ENCODE measurements around the gene SMG9. TPM values are rescaled to one million over a fixed set of nuclear protein-coding genes. Genes with fewer than 3 reads are reported as not detected.

The SMG9 gene
- total and polyA plus RNA-seq, 2 of the 4 experiments (the other 2 are of a cell fraction), result 4.8 to 24.3 TPM

DNA sequence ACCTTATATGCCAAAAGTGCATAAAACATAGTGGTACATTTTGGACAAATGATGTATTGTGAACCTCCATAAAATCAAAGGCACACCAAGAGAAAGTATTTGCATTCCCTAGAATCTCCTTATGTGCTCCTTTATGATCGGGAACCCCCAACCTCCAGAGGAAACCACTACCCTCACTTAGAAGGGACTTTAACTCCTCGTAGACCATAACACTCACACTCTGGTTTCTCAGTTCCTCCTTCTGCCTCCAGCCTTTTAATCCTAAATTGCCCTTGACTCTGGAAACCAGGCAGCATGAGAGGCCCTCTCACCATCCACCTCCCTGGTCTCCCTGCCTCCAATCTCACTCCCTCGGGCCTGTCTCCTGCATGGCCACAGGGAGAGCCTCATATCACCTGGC lies 35.8 kb upstream of the SMG9 start:
- Histone ChIP-seq H2AK5ac (ENCODE audit: low read depth, low read length) (no peak overlapping the region), H4K20me1 (ENCODE audit: insufficient read depth, low read length) (no peaks in the 10 kb centered on the region), H3K9me1 (ENCODE audit: insufficient read depth, low read length) (no peaks in the 10 kb centered on the region; the same call in 1 of the 2 replicates), H3K4ac (ENCODE audit: low read depth, low read length) (no peak overlapping the region), H4K91ac (ENCODE audit: insufficient read depth, low read depth, low read length) (no peak overlapping the region), H3K56ac (ENCODE audit: extremely low read depth, insufficient read depth, low read length) (no peak overlapping the region), H3K4me1 (ENCODE audit: control insufficient read depth, insufficient read depth, low read length) (no peaks in the 10 kb centered on the region), H3K27ac (ENCODE audit: insufficient read depth, low read length) (no peak overlapping the region), H2AK9ac (replicated peaks; ENCODE audit: low read depth, low read length, poor library complexity) (no peak overlapping the region), H3K9ac (ENCODE audit: low read depth, low read length) (no peak overlapping the region), H3K36me3 (ENCODE audit: control insufficient read depth, insufficient read depth, low read length) (no peaks in the 10 kb centered on the region), H3K23ac (ENCODE audit: low read depth, low read length) (no peak overlapping the region), H3K4me2 (ENCODE audit: low read depth, low read length) (no peak overlapping the region), H3K18ac (ENCODE audit: low read depth, low read length) (no peak overlapping the region), H3K79me1 (ENCODE audit: low read depth in 1 of 2, low read length in 2 of 2) (no peaks in the 10 kb centered on the region), H2BK15ac (ENCODE audit: low read depth, low read length) (no peak overlapping the region), H2BK20ac (ENCODE audit: low read depth, low read length) (no peak overlapping the region), H3K4me3 (ENCODE audit: insufficient read depth, low read depth, low read length) (no peak overlapping the region), H2BK5ac (ENCODE audit: low read depth, low read length, poor library complexity, severe bottlenecking) (no peak overlapping the region), H3K27me3 (ENCODE audit: control insufficient read depth, insufficient read depth, low read length) (peaks cover 9% of the 10 kb centered on the region), H4K5ac (ENCODE audit: low read depth, low read length) (no peak overlapping the region), H3K14ac (replicated peaks; ENCODE audit: low read depth, low read length) (no peak overlapping the region), H2AFZ (replicated peaks; ENCODE audit: low read length, poor library complexity) (no peak overlapping the region), H3K9me3 (ENCODE audit: control insufficient read depth, insufficient read depth, low read length) (peaks cover 2% of the 10 kb centered on the region; the same call in 1 of the 2 replicates), H4K8ac (ENCODE audit: low read depth in 2 of 2, low read length in 2 of 2) (no peak overlapping the region), H2BK120ac (ENCODE audit: low read depth, low read length) (no peak overlapping the region)
- CTCF ChIA-PET, result interaction anchor here (1.1 kb wide), 1 partner anchor 19 kb away, joined by 3 read pairs; no protein-coding TSS in a partner anchor
- ATAC-seq (ENCODE audit: low read depth) (no peak), DNase-seq (no peak)
- POLR2A ChIA-PET (ENCODE audit: unreplicated experiment), result no interaction called here
- TF ChIP-seq NFE2L2 (IDR thresholded peaks at IDR 0.05; ENCODE audit: low read depth, low read length) (no peak), POLR2A (IDR thresholded peaks at IDR 0.05; ENCODE audit: low read depth, low read length) (no peak), MXI1 (IDR thresholded peaks at IDR 0.05; ENCODE audit: borderline replicate concordance, low read depth, low read length) (no peak), RAD21 (IDR thresholded peaks at IDR 0.05; ENCODE audit: low read length) (no peak), BHLHE40 (IDR thresholded peaks at IDR 0.05; ENCODE audit: low read depth, low read length) (no peak), CHD1 (IDR thresholded peaks at IDR 0.05; ENCODE audit: low read depth, low read length) (no peak), CEBPB (IDR thresholded peaks at IDR 0.05; ENCODE audit: low read depth, low read length) (no peak), FOS (IDR thresholded peaks at IDR 0.05; ENCODE audit: low read depth, low read length) (no peak), SMC3 (IDR thresholded peaks at IDR 0.05; ENCODE audit: low read depth, low read length) (no peak), RCOR1 (IDR thresholded peaks at IDR 0.05; ENCODE audit: insufficient replicate concordance, low read length) (no peak), MAFK (IDR thresholded peaks at IDR 0.05; ENCODE audit: low read depth, low read length) (no peak), MAZ (IDR thresholded peaks at IDR 0.05; ENCODE audit: borderline replicate concordance, low read depth, low read length) (no peak)
- TF ChIP-seq, protein P1, sequence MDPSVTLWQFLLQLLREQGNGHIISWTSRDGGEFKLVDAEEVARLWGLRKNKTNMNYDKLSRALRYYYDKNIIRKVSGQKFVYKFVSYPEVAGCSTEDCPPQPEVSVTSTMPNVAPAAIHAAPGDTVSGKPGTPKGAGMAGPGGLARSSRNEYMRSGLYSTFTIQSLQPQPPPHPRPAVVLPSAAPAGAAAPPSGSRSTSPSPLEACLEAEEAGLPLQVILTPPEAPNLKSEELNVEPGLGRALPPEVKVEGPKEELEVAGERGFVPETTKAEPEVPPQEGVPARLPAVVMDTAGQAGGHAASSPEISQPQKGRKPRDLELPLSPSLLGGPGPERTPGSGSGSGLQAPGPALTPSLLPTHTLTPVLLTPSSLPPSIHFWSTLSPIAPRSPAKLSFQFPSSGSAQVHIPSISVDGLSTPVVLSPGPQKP (IDR thresholded peaks at IDR 0.05; ENCODE audit: borderline replicate concordance, low read depth, low read length), result no peak
- TF ChIP-seq, protein P2, sequence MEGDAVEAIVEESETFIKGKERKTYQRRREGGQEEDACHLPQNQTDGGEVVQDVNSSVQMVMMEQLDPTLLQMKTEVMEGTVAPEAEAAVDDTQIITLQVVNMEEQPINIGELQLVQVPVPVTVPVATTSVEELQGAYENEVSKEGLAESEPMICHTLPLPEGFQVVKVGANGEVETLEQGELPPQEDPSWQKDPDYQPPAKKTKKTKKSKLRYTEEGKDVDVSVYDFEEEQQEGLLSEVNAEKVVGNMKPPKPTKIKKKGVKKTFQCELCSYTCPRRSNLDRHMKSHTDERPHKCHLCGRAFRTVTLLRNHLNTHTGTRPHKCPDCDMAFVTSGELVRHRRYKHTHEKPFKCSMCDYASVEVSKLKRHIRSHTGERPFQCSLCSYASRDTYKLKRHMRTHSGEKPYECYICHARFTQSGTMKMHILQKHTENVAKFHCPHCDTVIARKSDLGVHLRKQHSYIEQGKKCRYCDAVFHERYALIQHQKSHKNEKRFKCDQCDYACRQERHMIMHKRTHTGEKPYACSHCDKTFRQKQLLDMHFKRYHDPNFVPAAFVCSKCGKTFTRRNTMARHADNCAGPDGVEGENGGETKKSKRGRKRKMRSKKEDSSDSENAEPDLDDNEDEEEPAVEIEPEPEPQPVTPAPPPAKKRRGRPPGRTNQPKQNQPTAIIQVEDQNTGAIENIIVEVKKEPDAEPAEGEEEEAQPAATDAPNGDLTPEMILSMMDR (conservative IDR thresholded peaks at IDR 0.05; ENCODE audit: low read depth, low read length), result no peak
- TF ChIP-seq, protein P3, sequence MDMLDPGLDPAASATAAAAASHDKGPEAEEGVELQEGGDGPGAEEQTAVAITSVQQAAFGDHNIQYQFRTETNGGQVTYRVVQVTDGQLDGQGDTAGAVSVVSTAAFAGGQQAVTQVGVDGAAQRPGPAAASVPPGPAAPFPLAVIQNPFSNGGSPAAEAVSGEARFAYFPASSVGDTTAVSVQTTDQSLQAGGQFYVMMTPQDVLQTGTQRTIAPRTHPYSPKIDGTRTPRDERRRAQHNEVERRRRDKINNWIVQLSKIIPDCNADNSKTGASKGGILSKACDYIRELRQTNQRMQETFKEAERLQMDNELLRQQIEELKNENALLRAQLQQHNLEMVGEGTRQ (IDR thresholded peaks at IDR 0.05; ENCODE audit: low read depth, low read length), result no peak
- 42% methylated on average over 2 of the region's 3 CpGs; no CpG with 5 or more reads in 1 of the 2 experiments for WGBS, 2 experiments (ENCODE audit: extremely low coverage in 2 of 2, insufficient read length in 1 of 2)
- in situ Hi-C loops (cut with MboI; ENCODE audit: low sequenced_read_pairs), result no loop called here
- intact Hi-C loops (cut with micrococcal nuclease), result no loop called here
- dilution Hi-C loops (cut with HindIII; ENCODE audit: low sequenced_read_pairs, unreplicated experiment), result no loop called here
- no TSS peak for BruUV-seq (replicated peaks)
